Measurements from ENCODE around the gene SPTY2D1.
"Not testable (repeated sequence)": the region's sequence is repeated elsewhere in the genome, so short reads cannot be mapped to it uniquely, and the experiment has no call there.

The SPTY2D1 gene

DNA sequence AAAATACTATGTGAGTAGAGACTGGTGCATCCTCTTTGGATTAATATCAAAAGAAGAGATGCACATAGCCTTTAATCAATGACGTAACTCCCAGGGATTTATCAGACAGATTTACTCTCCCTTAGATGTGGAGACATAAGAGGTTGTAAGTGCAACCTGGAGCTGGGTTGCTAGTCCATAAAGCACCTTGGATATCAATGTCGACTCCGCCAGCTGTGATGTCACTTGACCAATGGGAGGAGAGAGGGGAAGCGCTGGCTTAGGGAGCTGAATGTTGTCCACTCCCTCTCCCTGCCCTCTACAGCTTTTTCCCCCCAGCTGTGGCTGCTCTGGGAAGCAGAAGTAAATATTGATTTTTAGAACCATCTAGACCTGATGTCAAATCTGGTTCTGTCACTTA lies 35.6 kb upstream of the SPTY2D1 start:
- TF ChIP-seq, protein P1, sequence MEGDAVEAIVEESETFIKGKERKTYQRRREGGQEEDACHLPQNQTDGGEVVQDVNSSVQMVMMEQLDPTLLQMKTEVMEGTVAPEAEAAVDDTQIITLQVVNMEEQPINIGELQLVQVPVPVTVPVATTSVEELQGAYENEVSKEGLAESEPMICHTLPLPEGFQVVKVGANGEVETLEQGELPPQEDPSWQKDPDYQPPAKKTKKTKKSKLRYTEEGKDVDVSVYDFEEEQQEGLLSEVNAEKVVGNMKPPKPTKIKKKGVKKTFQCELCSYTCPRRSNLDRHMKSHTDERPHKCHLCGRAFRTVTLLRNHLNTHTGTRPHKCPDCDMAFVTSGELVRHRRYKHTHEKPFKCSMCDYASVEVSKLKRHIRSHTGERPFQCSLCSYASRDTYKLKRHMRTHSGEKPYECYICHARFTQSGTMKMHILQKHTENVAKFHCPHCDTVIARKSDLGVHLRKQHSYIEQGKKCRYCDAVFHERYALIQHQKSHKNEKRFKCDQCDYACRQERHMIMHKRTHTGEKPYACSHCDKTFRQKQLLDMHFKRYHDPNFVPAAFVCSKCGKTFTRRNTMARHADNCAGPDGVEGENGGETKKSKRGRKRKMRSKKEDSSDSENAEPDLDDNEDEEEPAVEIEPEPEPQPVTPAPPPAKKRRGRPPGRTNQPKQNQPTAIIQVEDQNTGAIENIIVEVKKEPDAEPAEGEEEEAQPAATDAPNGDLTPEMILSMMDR (IDR thresholded peaks at IDR 0.05; ENCODE audit: insufficient read depth, low read depth, low read length, missing control alignments) = no peak
- H3K4me3 ChIP-seq (ENCODE audit: low read depth, low read length) = no peak overlapping the region

DNA sequence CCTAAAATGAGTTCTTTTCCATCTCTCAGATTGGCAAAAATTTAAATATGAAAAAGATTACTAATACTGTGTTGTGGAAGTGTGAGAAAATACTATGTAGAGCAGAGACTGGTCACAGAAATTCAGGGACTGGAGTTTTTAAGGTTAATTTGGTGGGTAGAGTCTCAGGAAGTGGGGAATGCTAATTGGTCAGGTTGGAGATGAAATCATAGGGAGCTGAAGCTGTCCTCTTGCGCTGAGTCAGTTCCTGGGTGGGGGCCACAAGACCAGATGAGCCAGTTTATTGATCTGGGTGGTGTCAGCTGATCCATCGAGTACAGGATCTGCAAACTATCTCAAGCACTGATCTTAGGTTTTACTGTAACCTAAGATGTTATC lies 35.1 kb upstream of the SPTY2D1 start:
- no peak overlapping the region for H3K4me3 ChIP-seq (ENCODE audit: low read depth, low read length)
- TF ChIP-seq, protein P1 (IDR thresholded peaks at IDR 0.05; ENCODE audit: insufficient read depth, low read depth, low read length, missing control alignments) = no peak
- no peak for DNase-seq (ENCODE audit: low read depth)

More for the DNA sequence above, 35.6 kb upstream of the SPTY2D1 start:
- DNase-seq (ENCODE audit: low read depth) = no peak

- no peak for DNase-seq (ENCODE audit: low read depth)
- TF ChIP-seq, protein P1 (IDR thresholded peaks at IDR 0.05; ENCODE audit: insufficient read depth, low read depth, low read length, missing control alignments) = no peak
- H3K4me3 ChIP-seq (ENCODE audit: low read depth, low read length) = no peak overlapping the region
Observed at GRCh38 chr11:18668131-18668530, 34.0 kb upstream of the SPTY2D1 start.

DNA sequence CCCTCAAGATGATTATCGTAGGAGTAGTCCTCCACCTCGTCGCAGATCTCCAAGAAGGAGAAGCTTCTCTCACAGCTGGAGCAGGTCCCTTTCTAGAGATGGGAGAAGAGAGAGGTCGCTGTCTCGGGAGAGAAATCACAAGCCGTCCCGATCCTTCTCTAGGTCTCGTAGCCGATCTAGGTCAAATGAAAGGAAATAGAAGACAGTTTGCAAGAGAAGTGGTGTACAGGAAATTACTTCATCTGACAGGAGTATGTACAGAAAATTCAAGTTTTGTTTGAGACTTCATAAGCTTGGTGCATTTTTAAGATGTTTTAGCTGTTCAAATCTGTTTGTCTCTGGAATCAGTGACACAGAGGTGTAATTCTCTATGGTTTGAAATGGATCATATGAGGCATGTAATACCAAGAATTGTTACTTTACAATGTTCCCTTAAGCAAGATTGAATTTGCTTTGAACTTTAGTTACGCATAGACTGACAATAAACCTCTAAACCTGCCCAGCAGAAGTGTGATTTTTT lies 31.3 kb upstream of the SPTY2D1 start:
- H3K4me3 ChIP-seq (ENCODE audit: low read depth, low read length) = not testable (repeated sequence)

DNA sequence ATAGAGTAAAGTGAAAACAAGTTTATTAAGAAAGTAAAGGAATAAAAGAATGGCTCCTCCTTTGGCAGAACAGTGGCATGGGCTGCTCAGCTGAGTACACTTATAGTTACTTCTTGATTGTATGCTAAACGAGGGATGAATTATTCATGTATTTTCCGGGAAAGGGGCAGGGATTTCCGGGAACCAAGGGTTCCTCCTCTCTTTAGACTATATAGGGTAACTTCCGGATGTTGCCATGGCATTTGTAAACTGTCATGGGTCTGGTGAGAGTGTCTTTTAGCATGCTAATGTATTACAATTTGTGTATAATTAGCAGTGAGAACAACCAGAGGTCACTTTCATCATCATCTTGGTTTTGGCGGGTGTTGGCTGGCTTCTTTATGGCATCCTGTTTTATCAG lies 23.5 kb upstream of the SPTY2D1 start:
- no peak for DNase-seq (ENCODE audit: low read depth)
- TF ChIP-seq, protein P1 (IDR thresholded peaks at IDR 0.05; ENCODE audit: insufficient read depth, low read depth, low read length, missing control alignments) = no peak
- no peak overlapping the region for H3K4me3 ChIP-seq (ENCODE audit: low read depth, low read length)

More for the DNA sequence above, 31.3 kb upstream of the SPTY2D1 start:
- not testable (repeated sequence) for DNase-seq (ENCODE audit: low read depth)

DNA sequence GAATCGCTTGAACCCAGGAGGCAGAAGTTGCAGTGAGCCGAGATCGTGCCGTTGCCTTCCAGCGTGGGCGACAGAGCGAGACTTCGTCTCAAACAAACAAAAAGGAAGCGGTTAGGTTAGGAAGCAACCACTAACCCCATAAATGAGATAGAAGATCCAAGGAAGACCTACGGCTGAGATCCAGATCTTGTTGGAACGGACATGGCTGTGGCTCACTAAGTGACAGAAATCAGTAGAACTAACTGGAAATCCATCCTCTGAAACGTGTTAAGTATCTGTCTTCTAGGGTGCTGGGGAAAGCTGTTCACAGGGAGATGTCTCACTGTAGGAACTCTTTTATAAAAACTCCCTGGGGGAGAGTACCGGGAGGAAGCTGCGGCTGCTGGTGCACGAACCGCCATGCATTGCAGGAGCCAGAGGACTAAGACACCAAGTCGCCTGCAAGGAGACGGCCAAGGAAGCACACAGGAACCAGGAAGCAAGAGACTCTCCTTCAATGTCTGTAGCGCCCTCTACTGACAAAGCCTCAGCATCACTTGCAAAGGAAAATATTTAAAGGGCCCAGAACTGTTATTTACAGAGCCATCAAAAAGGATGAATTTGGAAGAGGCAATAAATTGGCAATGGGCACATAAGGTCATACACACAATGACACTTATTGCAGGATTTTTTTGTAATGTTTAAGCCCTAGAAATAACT lies 16.9 kb upstream of the SPTY2D1 start:
- TF ChIP-seq, protein P1 (IDR thresholded peaks at IDR 0.05; ENCODE audit: insufficient read depth, low read depth, low read length, missing control alignments) = peak; percentile 70
- no peak overlapping the region for H3K4me3 ChIP-seq (ENCODE audit: low read depth, low read length)
- DNase-seq (ENCODE audit: low read depth) = peak; percentile 88

- TF ChIP-seq, protein P1 (IDR thresholded peaks at IDR 0.05; ENCODE audit: insufficient read depth, low read depth, low read length, missing control alignments) = no peak
- no peak overlapping the region for H3K4me3 ChIP-seq (ENCODE audit: low read depth, low read length)
- DNase-seq (ENCODE audit: low read depth) = no peak
Observed at GRCh38 chr11:18650353-18650752, 16.2 kb upstream of the SPTY2D1 start.

DNA sequence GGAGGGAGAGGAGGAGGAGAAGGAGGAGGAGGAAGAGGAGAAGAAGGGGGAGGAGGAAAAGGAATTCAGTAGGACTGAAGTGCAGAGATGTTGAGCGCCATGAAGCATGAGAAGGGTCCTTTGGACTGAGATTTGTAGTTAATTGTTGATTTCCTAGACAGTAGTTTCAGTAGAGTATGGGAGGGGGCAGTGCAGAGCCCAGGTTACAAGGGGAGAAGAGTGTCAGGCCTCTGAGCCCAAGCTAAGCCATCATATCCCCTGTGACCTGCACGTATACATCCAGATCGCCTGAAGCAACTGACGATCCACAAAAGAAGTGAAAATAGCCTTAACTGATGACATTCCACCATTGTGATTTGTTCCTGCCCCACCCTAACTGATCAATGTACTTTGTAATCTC lies 8.9 kb upstream of the SPTY2D1 start:
- DNase-seq (ENCODE audit: low read depth) = not testable (repeated sequence)

More for the DNA sequence above, 8.9 kb upstream of the SPTY2D1 start:
- H3K4me3 ChIP-seq (ENCODE audit: low read depth, low read length) = not testable (repeated sequence)
